WERI-Rb-1 (cell line): ENCODE data around the gene OTUB1.

Experiments
- DNase-seq: peaks from one replicate; pipeline ENCODE4 v3.0.0-alpha.2; 2020
- H3K27ac ChIP-seq: fragments of 250-450 bp; sonication (Bioruptor Pico); 2 replicates; pipeline ENCODE4 v1.5.1; 2020; ENCODE audit warnings: mild to moderate bottlenecking, moderate library complexity
- H3K27me3 ChIP-seq: fragments of 250-450 bp; sonication (Bioruptor Pico); 2 replicates; pipeline ENCODE4 v1.5.1; 2021; ENCODE audit warnings: mild to moderate bottlenecking, low read depth, moderate library complexity; ENCODE audit not compliant: insufficient read depth, severe bottlenecking
- H3K36me3 ChIP-seq: fragments of 250-450 bp; sonication (Bioruptor Pico); 2 replicates; pipeline ENCODE4 v1.5.1; 2020; ENCODE audit warnings: mild to moderate bottlenecking, moderate library complexity
- H3K4me3 ChIP-seq: 2 replicates; pipeline ENCODE4 v1.5.1; 2011; ENCODE audit warnings: low read depth, mild to moderate bottlenecking, control low read depth, low read length
- H3K9me3 ChIP-seq: fragments of 250-450 bp; sonication (Bioruptor Pico); 2 replicates; pipeline ENCODE4 v1.5.1; 2021; ENCODE audit warnings: mild to moderate bottlenecking, moderate library complexity; ENCODE audit not compliant: severe bottlenecking
- TF ChIP-seq, protein P1 (sequence below): IDR thresholded peaks from 2 replicates; pipeline ENCODE4 v1.5.1; 2011; ENCODE audit warnings: low read depth, mild to moderate bottlenecking, control low read depth, inconsistent platforms, low read length

OTUB1 gene

DNA sequence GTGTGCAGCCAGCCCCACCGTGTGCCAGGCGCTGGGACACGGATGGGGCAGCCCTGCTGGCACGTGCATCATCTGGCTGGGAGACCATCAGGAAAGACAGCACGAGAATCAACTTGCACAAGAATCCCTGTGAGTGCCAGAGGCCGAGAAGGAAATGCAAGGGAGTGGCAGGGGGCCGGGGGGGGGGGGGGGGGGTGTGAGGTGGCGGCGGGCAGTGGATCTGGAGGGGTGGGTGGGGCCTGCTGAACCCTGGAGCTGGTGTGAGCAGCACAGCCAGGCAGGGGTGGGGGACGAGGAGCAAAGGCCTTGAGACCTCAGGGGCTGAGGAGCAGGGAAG is 35.5 kb downstream of the OTUB1 start:
- TF ChIP-seq, protein P1, sequence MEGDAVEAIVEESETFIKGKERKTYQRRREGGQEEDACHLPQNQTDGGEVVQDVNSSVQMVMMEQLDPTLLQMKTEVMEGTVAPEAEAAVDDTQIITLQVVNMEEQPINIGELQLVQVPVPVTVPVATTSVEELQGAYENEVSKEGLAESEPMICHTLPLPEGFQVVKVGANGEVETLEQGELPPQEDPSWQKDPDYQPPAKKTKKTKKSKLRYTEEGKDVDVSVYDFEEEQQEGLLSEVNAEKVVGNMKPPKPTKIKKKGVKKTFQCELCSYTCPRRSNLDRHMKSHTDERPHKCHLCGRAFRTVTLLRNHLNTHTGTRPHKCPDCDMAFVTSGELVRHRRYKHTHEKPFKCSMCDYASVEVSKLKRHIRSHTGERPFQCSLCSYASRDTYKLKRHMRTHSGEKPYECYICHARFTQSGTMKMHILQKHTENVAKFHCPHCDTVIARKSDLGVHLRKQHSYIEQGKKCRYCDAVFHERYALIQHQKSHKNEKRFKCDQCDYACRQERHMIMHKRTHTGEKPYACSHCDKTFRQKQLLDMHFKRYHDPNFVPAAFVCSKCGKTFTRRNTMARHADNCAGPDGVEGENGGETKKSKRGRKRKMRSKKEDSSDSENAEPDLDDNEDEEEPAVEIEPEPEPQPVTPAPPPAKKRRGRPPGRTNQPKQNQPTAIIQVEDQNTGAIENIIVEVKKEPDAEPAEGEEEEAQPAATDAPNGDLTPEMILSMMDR: no peak
- no peaks in the 10 kb centered on the region for H3K9me3 ChIP-seq
- no peaks in the 10 kb centered on the region for H3K36me3 ChIP-seq
- no peak overlapping the region for H3K27ac ChIP-seq
- H3K4me3 ChIP-seq: no peak overlapping the region
- no peaks in the 10 kb centered on the region for H3K27me3 ChIP-seq
- no peak for DNase-seq

DNA sequence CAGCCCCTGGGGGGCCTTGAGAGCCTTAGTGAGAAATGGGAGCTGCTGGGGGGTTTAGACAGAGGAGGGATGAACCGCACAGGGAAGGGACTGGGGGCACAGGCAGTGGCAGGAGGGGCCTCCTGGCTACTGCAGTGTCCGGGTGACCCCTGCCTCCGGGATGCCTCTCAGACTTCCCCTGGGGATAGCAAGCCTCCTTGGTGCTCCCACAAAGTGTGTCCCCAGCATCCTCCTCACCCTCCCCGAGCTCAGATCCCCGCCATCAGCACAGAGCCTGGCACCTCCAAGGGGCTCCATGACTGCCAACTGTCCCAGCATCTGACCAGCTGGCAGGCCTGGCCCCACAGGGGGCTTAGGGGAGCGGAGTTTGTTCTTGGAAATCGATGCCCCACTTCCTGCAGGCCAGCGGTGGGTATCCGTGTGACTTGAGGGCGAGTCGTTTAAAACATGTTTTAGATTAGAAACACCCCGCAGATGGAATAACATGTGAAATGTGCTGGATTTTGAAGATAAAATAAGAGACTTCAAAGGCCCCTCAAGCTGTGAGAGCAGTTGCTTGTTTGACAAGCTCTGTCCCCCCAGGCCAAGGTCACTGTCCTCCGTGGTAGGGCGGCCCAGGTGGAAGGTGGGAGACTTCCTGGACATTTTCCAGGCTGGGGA is 36.0 kb downstream of the OTUB1 start:
- Histone ChIP-seq H3K27ac (no peak overlapping the region), H3K27me3 (no peaks in the 10 kb centered on the region), H3K9me3 (no peaks in the 10 kb centered on the region), H3K4me3 (no peak overlapping the region), H3K36me3 (no peaks in the 10 kb centered on the region)
- no peak for DNase-seq
- TF ChIP-seq, protein P1: no peak

DNA sequence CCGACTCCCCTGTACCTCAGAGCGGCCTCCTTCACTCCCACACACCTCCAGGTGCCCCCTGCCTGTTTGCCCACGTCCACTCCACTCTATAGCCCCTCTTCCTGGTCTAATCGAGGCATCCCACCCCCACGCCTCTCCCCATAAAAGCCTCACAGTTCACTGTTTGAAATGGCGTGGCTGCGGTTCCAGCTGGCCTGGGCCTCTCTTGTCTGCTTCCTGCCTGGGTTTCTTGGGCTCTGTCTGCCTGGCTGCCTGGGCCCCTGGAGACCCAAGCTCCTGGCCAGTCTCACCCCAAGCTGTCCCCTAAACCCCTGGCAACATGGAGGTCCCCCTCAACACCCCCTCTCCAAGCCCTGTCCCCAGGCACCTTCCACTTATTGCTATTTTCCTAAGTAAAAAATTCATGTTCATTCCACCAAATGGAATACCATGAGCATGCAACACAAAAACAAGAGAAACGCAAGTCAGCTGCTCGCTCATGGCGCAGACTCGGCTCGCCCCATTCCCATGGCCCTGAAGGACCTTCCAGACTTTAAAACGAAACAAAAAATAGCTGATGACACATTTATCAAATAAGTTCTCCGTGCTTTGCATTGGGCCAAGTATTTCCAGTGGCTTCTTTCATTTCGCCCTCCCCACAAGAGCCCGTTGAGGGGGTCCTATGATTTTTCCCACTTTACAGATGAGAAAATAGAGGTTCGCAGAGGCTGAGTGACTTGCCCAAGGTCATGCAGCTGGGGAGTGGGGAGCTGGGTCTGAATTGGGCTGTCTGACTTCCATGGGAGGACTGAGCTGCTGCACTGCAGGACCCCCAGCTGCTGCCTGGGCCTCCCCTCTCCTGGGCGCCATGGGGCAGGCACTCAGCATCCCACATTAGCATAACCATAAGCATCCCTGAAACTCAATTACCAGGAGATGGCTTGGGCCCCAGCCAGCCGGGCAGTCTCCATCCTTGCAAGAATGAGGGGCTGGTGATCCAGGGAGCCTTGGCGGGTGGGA is 37.8 kb downstream of the OTUB1 start:
- Histone ChIP-seq H3K27me3 (no peaks in the 10 kb centered on the region), H3K4me3 (no peak overlapping the region), H3K27ac (no peak overlapping the region), H3K9me3 (no peaks in the 10 kb centered on the region), H3K36me3 (no peaks in the 10 kb centered on the region)
- TF ChIP-seq, protein P1: no peak
- DNase-seq: no peak

GRCh38 chr11:64025205-64025604 is 39.0 kb downstream of the OTUB1 start:
- no peak overlapping the region for H3K4me3 ChIP-seq
- no peaks in the 10 kb centered on the region for H3K36me3 ChIP-seq
- no peak for DNase-seq
- H3K9me3 ChIP-seq: no peaks in the 10 kb centered on the region
- TF ChIP-seq, protein P1: no peak
- no peaks in the 10 kb centered on the region for H3K27me3 ChIP-seq
- H3K27ac ChIP-seq: no peak overlapping the region

DNA sequence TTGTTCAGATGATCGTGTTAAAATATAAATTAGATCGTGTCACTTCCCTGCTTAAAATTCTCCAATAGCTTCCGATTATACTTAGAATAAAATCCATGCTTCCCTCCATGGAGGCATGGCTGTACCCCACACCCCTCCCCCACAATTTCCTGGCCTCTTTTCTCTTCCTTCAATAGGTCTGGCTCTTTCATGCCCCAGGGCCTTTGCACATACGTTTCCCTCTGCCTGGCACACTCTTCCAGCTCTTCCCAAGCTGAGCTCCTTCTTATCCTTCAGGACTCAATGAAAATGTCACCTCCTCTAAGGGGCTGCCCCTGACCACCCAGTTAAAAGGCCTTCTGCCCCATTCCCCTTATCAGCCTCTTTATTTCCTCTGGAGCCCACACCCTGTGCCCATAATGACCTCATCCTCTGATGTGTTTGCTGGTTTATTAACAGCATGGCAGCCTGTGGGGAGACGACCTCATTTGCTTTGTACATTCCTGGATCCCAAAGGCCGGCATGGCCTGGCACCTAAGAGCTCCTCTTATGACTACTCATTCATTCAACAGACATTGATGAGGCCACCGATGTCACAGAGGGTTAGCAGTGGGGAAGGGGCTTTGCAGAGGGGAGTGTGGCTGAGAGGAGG is 40.5 kb downstream of the OTUB1 start:
- TF ChIP-seq, protein P1: no peak
- Histone ChIP-seq H3K27ac (no peak overlapping the region), H3K36me3 (no peaks in the 10 kb centered on the region), H3K9me3 (no peaks in the 10 kb centered on the region), H3K4me3 (no peak overlapping the region), H3K27me3 (no peaks in the 10 kb centered on the region)
- no peak for DNase-seq
